ENCODE results near the gene SPIRE1.

Gene SPIRE1

GRCh38 chr18:12432881-12433280 lies 225.0 kb downstream of the SPIRE1 start:
- DNase-seq (ENCODE audit: low read depth in 1 of 2, low spot score in 1 of 2), result no peak
- TF ChIP-seq JUND (IDR thresholded peaks at IDR 0.05; ENCODE audit: low read depth), result no peak
- in situ Hi-C loops (cut with HindIII; ENCODE audit: low pct_unique_long_range_greater_than_20kb, low sequenced_read_pairs), result no loop called here

GRCh38 chr18:12432196-12432595 lies 225.7 kb downstream of the SPIRE1 start:
- no peak for TF ChIP-seq JUND (IDR thresholded peaks at IDR 0.05; ENCODE audit: low read depth)
- in situ Hi-C loops (cut with HindIII; ENCODE audit: low pct_unique_long_range_greater_than_20kb, low sequenced_read_pairs), result no loop called here
- DNase-seq (ENCODE audit: low read depth in 1 of 2, low spot score in 1 of 2), result no peak

- TF ChIP-seq JUND (IDR thresholded peaks at IDR 0.05; ENCODE audit: low read depth), result no peak
- DNase-seq (ENCODE audit: low read depth in 1 of 2, low spot score in 1 of 2), result no peak
- in situ Hi-C loops (cut with HindIII; ENCODE audit: low pct_unique_long_range_greater_than_20kb, low sequenced_read_pairs), result no loop called here
Observed at GRCh38 chr18:12431561-12431960, 226.3 kb downstream of the SPIRE1 start.

- TF ChIP-seq JUND (IDR thresholded peaks at IDR 0.05; ENCODE audit: low read depth), result no peak
- in situ Hi-C loops (cut with HindIII; ENCODE audit: low pct_unique_long_range_greater_than_20kb, low sequenced_read_pairs), result no loop called here
- no peak for DNase-seq (ENCODE audit: low read depth in 1 of 2, low spot score in 1 of 2)
Observed at GRCh38 chr18:12430137-12430990, 227.5 kb downstream of the SPIRE1 start.

GRCh38 chr18:12429556-12429955 lies 228.4 kb downstream of the SPIRE1 start:
- DNase-seq (ENCODE audit: low read depth in 1 of 2, low spot score in 1 of 2), result no peak
- TF ChIP-seq JUND (IDR thresholded peaks at IDR 0.05; ENCODE audit: low read depth), result no peak
- in situ Hi-C loops (cut with HindIII; ENCODE audit: low pct_unique_long_range_greater_than_20kb, low sequenced_read_pairs), result no loop called here

GRCh38 chr18:12428923-12429322 lies 229.0 kb downstream of the SPIRE1 start:
- no peak for DNase-seq (ENCODE audit: low read depth in 1 of 2, low spot score in 1 of 2)
- in situ Hi-C loops (cut with HindIII; ENCODE audit: low pct_unique_long_range_greater_than_20kb, low sequenced_read_pairs), result no loop called here
- no peak for TF ChIP-seq JUND (IDR thresholded peaks at IDR 0.05; ENCODE audit: low read depth)

GRCh38 chr18:12426924-12427323 lies 231.0 kb downstream of the SPIRE1 start:
- no peak for DNase-seq (ENCODE audit: low read depth in 1 of 2, low spot score in 1 of 2)
- TF ChIP-seq JUND (IDR thresholded peaks at IDR 0.05; ENCODE audit: low read depth), result no peak
- in situ Hi-C loops (cut with HindIII; ENCODE audit: low pct_unique_long_range_greater_than_20kb, low sequenced_read_pairs), result no loop called here

- DNase-seq (ENCODE audit: low read depth in 1 of 2, low spot score in 1 of 2), result no peak
- TF ChIP-seq JUND (IDR thresholded peaks at IDR 0.05; ENCODE audit: low read depth), result no peak
- in situ Hi-C loops (cut with HindIII; ENCODE audit: low pct_unique_long_range_greater_than_20kb, low sequenced_read_pairs), result no loop called here
Observed at GRCh38 chr18:12424252-12424651, 233.7 kb downstream of the SPIRE1 start.

- DNase-seq (ENCODE audit: low read depth in 1 of 2, low spot score in 1 of 2), result peak; percentile 41 to 79
- no peak for TF ChIP-seq JUND (IDR thresholded peaks at IDR 0.05; ENCODE audit: low read depth)
- in situ Hi-C loops (cut with HindIII; ENCODE audit: low pct_unique_long_range_greater_than_20kb, low sequenced_read_pairs), result no loop called here
Observed at GRCh38 chr18:12423820-12424219, 234.1 kb downstream of the SPIRE1 start.

GRCh38 chr18:12423393-12423792 lies 234.5 kb downstream of the SPIRE1 start:
- TF ChIP-seq JUND (IDR thresholded peaks at IDR 0.05; ENCODE audit: low read depth), result no peak
- in situ Hi-C loops (cut with HindIII; ENCODE audit: low pct_unique_long_range_greater_than_20kb, low sequenced_read_pairs), result no loop called here

GRCh38 chr18:12422936-12423335 lies 235.0 kb downstream of the SPIRE1 start:
- in situ Hi-C loops (cut with HindIII; ENCODE audit: low pct_unique_long_range_greater_than_20kb, low sequenced_read_pairs), result no loop called here
- no peak for TF ChIP-seq JUND (IDR thresholded peaks at IDR 0.05; ENCODE audit: low read depth)
- DNase-seq (ENCODE audit: low read depth in 1 of 2, low spot score in 1 of 2), result peak in 1 of 2 experiments; percentile 55

More at GRCh38 chr18:12423393-12423792, 234.5 kb downstream of the SPIRE1 start:
- DNase-seq (ENCODE audit: low read depth in 1 of 2, low spot score in 1 of 2), result no peak

GRCh38 chr18:12421732-12422131 lies 236.2 kb downstream of the SPIRE1 start:
- no peak for TF ChIP-seq JUND (IDR thresholded peaks at IDR 0.05; ENCODE audit: low read depth)
- in situ Hi-C loops (cut with HindIII; ENCODE audit: low pct_unique_long_range_greater_than_20kb, low sequenced_read_pairs), result no loop called here
- no peak for DNase-seq (ENCODE audit: low read depth in 1 of 2, low spot score in 1 of 2)

GRCh38 chr18:12420821-12421421 lies 237.0 kb downstream of the SPIRE1 start:
- in situ Hi-C loops (cut with HindIII; ENCODE audit: low pct_unique_long_range_greater_than_20kb, low sequenced_read_pairs), result no loop called here
- TF ChIP-seq JUND (IDR thresholded peaks at IDR 0.05; ENCODE audit: low read depth), result no peak
- DNase-seq (ENCODE audit: low read depth in 1 of 2, low spot score in 1 of 2), result no peak
